IMR-90 (cell line): Measurements from ENCODE around the gene JMJD6. TPM values are rescaled to one million over a fixed set of nuclear protein-coding genes. Genes with fewer than 3 reads are reported as not detected.

ENCODE experiments used
- ATAC-seq: fragments of 200-7000 bp; cut with Tn5 transposase; 2 replicates; pipeline ENCODE4 v1.9.1; 2020; ENCODE audit warnings: low read depth, mild to moderate bottlenecking, moderate library complexity
- BruUV-seq: library from RNA; stranded (reverse); fragments of 400-500 nt; replicated peaks from 2 replicates; lab custom pipeline; 2021; lab: Mats Ljungman, UMichigan
- CTCF ChIA-PET: fragments of 300-600 bp; formaldehyde crosslinking; extraction: SDS; loops from one replicate; lab custom pipeline; 2021; ENCODE audit warnings: antibody characterized with exemption; lab: Yijun Ruan, JAX
- POLR2A ChIA-PET: fragments of 300-600 bp; sonication (Branson Sonifier 250); formaldehyde crosslinking; loops from one replicate; lab custom pipeline; 2022; ENCODE audit warnings: antibody characterized with exemption; ENCODE audit not compliant: unreplicated experiment; lab: Charles Lee
- DNase-seq: peaks from one replicate; pipeline ENCODE4 v3.0.0; 2013
- H2AFZ ChIP-seq: replicated peaks from 2 replicates; pipeline ENCODE3; 2013; ENCODE audit warnings: low read length, mild to moderate bottlenecking; ENCODE audit not compliant: poor library complexity
- H2AK5ac ChIP-seq: 2 replicates; pipeline ENCODE4 v1.6.1; 2013; ENCODE audit warnings: low read depth, low read length, inconsistent platforms
- H2AK9ac ChIP-seq: replicated peaks from 2 replicates; pipeline ENCODE3; 2013; ENCODE audit warnings: mild to moderate bottlenecking, low read depth, low read length, moderate library complexity; ENCODE audit not compliant: poor library complexity
- H2BK120ac ChIP-seq: 2 replicates; pipeline ENCODE4 v1.6.1; 2013; ENCODE audit warnings: low read depth, low read length, inconsistent platforms
- H2BK15ac ChIP-seq: 3 replicates; pipeline ENCODE4 v1.6.1; 2013; ENCODE audit warnings: low read depth, low read length, inconsistent platforms
- H2BK20ac ChIP-seq: 2 replicates; pipeline ENCODE4 v1.6.1; 2013; ENCODE audit warnings: low read depth, mild to moderate bottlenecking, inconsistent platforms, low read length, moderate library complexity
- H2BK5ac ChIP-seq: 2 replicates; pipeline ENCODE4 v1.6.1; 2013; ENCODE audit warnings: mild to moderate bottlenecking, low read depth, low read length, inconsistent platforms; ENCODE audit not compliant: poor library complexity, severe bottlenecking
- H3K14ac ChIP-seq: replicated peaks from 2 replicates; pipeline ENCODE4 v1.6.1; 2013; ENCODE audit warnings: low read depth, low read length, inconsistent platforms
- H3K18ac ChIP-seq: 2 replicates; pipeline ENCODE4 v1.6.1; 2013; ENCODE audit warnings: low read depth, low read length, control low read depth
- H3K23ac ChIP-seq: 2 replicates; pipeline ENCODE4 v1.6.1; 2013; ENCODE audit warnings: low read depth, low read length, inconsistent platforms
- H3K27ac ChIP-seq: 2 replicates; pipeline ENCODE4 v1.5.1; 2013; ENCODE audit warnings: mild to moderate bottlenecking, control low read depth, low read length; ENCODE audit not compliant: insufficient read depth
- H3K27me3 ChIP-seq: 2 replicates; pipeline ENCODE4 v1.6.1; 2013; ENCODE audit warnings: low read length; ENCODE audit not compliant: control insufficient read depth, insufficient read depth
- H3K36me3 ChIP-seq: 2 replicates; pipeline ENCODE4 v1.6.1; 2013; ENCODE audit warnings: low read length, mixed read lengths; ENCODE audit not compliant: control insufficient read depth, insufficient read depth
- H3K4ac ChIP-seq: 2 replicates; pipeline ENCODE4 v1.6.1; 2013; ENCODE audit warnings: low read depth, low read length, inconsistent platforms
- H3K4me1 ChIP-seq: 2 replicates; pipeline ENCODE4 v1.6.1; 2013; ENCODE audit warnings: low read length, mixed read lengths; ENCODE audit not compliant: control insufficient read depth, insufficient read depth
- H3K4me2 ChIP-seq: 2 replicates; pipeline ENCODE4 v1.6.1; 2013; ENCODE audit warnings: low read depth, mild to moderate bottlenecking, control low read depth, low read length, moderate library complexity
- H3K4me3 ChIP-seq: 2 replicates; pipeline ENCODE4 v1.5.1; 2013; ENCODE audit warnings: low read depth, mild to moderate bottlenecking, control low read depth, low read length, moderate library complexity; ENCODE audit not compliant: insufficient read depth
- H3K56ac ChIP-seq: 2 replicates; pipeline ENCODE4 v1.6.1; 2013; ENCODE audit warnings: low read length, inconsistent platforms; ENCODE audit not compliant: insufficient read depth; ENCODE audit errors: extremely low read depth
- H3K79me1 ChIP-seq, 2 experiments: 2 replicates each; pipeline ENCODE4 v1.6.1; 2013; ENCODE audit warnings: low read length in 2 of 2, inconsistent platforms in 1 of 2, low read depth in 1 of 2
- H3K9ac ChIP-seq: 2 replicates; pipeline ENCODE4 v1.6.1; 2013; ENCODE audit warnings: low read depth, low read length, control low read depth
- H3K9me1 ChIP-seq: 2 replicates; pipeline ENCODE4 v1.6.1; 2013; ENCODE audit warnings: low read length, inconsistent platforms; ENCODE audit not compliant: insufficient read depth
- H3K9me3 ChIP-seq: 2 replicates; pipeline ENCODE4 v1.6.1; 2013; ENCODE audit warnings: low read length; ENCODE audit not compliant: control insufficient read depth, insufficient read depth
- H4K20me1 ChIP-seq: 2 replicates; pipeline ENCODE4 v1.6.1; 2013; ENCODE audit warnings: low read length, inconsistent platforms; ENCODE audit not compliant: insufficient read depth
- H4K5ac ChIP-seq: 2 replicates; pipeline ENCODE4 v1.6.1; 2013; ENCODE audit warnings: mild to moderate bottlenecking, low read depth, low read length, control low read depth
- H4K8ac ChIP-seq, 2 experiments: 2 replicates each; pipeline ENCODE4 v1.6.1; 2013; ENCODE audit warnings: low read depth in 2 of 2, low read length in 2 of 2, control low read depth in 1 of 2, inconsistent platforms in 1 of 2
- H4K91ac ChIP-seq: 2 replicates; pipeline ENCODE4 v1.6.1; 2013; ENCODE audit warnings: low read depth, low read length, inconsistent platforms; ENCODE audit not compliant: insufficient read depth
- NFE2L2 ChIP-seq: fragments of 150-350 bp; IDR thresholded peaks from 2 replicates; pipeline ENCODE4 v1.6.1; 2016; ENCODE audit warnings: low read depth, mild to moderate bottlenecking, low read length
- POLR2A ChIP-seq: IDR thresholded peaks from 2 replicates; pipeline ENCODE4 v1.6.1; 2012; ENCODE audit warnings: mild to moderate bottlenecking, low read depth, low read length
- WGBS, 2 experiments: methylation state at CpG; one replicate each; pipeline versions ENCODE4 v1.1.5 to v1.1.7; 2013; ENCODE audit warnings: missing lambda C conversion rate in 2 of 2; ENCODE audit not compliant: insufficient read length in 1 of 2; ENCODE audit errors: extremely low coverage in 2 of 2; 5-methylcytosine and 5-hydroxymethylcytosine counted together
- dilution Hi-C: fragments of 300-500 bp; cut with HindIII; formaldehyde crosslinking; loops from one replicate; pipeline ENCODE4 v1.14.3; 2018; ENCODE audit warnings: low sequenced_read_pairs; ENCODE audit not compliant: unreplicated experiment
- in situ Hi-C: fragments of 300-500 bp; cut with MboI; formaldehyde crosslinking; loops from 3 replicates; pipeline ENCODE4 v1.14.3; 2019; ENCODE audit warnings: low sequenced_read_pairs, inconsistent platforms, mixed read lengths
- intact Hi-C: fragments of 100-400 bp; cut with micrococcal nuclease; formaldehyde crosslinking; loops from 2 replicates; pipeline ENCODE4 v1.10.0; 2022
- polyA plus RNA-seq, 3 experiments: library from polyadenylated mRNA; depleted of rRNA; stranded (reverse); fragments of >200 nt; gene quantifications; 2 replicates each; pipeline ENCODE4 v1.2.3, GENCODE V29; 2012; ENCODE audit warnings: low replicate concordance in 1 of 3
- total RNA-seq: library from RNA; depleted of rRNA; stranded (reverse); fragments of >200 nt; gene quantifications from 2 replicates; pipeline ENCODE4 v1.2.3, GENCODE V29; 2012

JMJD6 gene
- total and polyA plus RNA-seq, 2 of the 4 experiments (the other 2 are of a cell fraction): 24.4 to 33.7 TPM

DNA sequence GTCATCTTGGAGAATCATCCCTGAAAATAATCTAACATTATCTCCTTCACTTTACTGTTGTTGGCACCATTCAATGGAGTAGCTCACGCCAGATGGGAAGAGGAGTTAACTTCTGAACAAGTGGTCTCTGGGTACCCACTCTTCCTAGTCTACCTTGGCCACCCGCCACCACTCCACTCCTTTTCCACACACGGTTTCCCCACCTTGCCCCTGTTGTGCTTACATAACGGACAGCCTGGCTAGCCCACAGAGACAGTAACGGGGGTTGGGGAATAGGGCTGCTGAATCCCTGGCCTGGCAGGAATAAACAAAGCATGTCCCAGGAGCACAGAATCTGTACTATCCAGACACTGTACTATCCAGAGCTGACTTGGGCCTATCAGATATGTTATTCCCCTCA, 12.1 kb downstream of the JMJD6 start:
- dilution Hi-C loops: no loop called here
- peaks cover 7% of the 10 kb centered on the region for H3K9me1 ChIP-seq
- H3K27me3 ChIP-seq: no peaks in the 10 kb centered on the region
- no peak overlapping the region for H3K4ac ChIP-seq
- H3K9me3 ChIP-seq: no peaks in the 10 kb centered on the region
- H3K18ac ChIP-seq: no peak overlapping the region
- H2BK5ac ChIP-seq: no peak overlapping the region
- no peak for ATAC-seq
- no peak overlapping the region for H3K4me3 ChIP-seq
- H3K23ac ChIP-seq: no peak overlapping the region
- intact Hi-C loops: loop anchor here (2.0 kb wide), 1 partner anchor 192 kb away; no protein-coding TSS in a partner anchor
- no peak overlapping the region for H4K8ac ChIP-seq
- H3K27ac ChIP-seq: no peak overlapping the region
- in situ Hi-C loops: no loop called here
- H4K91ac ChIP-seq: no peak overlapping the region; the same call in 1 of the 2 replicates
- TF ChIP-seq POLR2A (peak; percentile 41; the same call in 1 of the 2 replicates), NFE2L2 (no peak)
- no peak overlapping the region for H3K56ac ChIP-seq
- no TSS peak for BruUV-seq
- no peak for DNase-seq
- no peak overlapping the region for H2AFZ ChIP-seq
- H2AK5ac ChIP-seq: no peak overlapping the region; the same call in 1 of the 2 replicates
- no peak overlapping the region for H4K5ac ChIP-seq
- H3K4me1 ChIP-seq: peaks cover 18% of the 10 kb centered on the region
- H2BK15ac ChIP-seq: no peak overlapping the region
- peaks cover 45% of the 10 kb centered on the region for H4K20me1 ChIP-seq
- ChIA-PET POLR2A (no interaction called here), CTCF (interaction anchor here (0.5 to 1.4 kb wide), 7 partner anchors 17 to 362 kb away, joined by 3 to 5 read pairs (median 3); no protein-coding TSS in a partner anchor)
- H2AK9ac ChIP-seq: no peak overlapping the region
- peaks cover 33 to 77% of the 10 kb centered on the region in 2 experiments for H3K79me1 ChIP-seq
- no peak overlapping the region for H3K9ac ChIP-seq
- H3K4me2 ChIP-seq: no peak overlapping the region
- WGBS, 2 experiments: no CpG with 5 or more reads among the region's 5 CpGs
- no peak overlapping the region for H2BK120ac ChIP-seq
- peaks cover 28% of the 10 kb centered on the region for H3K36me3 ChIP-seq
- H3K14ac ChIP-seq: no peak overlapping the region
- H2BK20ac ChIP-seq: 0 out of 2 replicates have a peak overlapping the region, but pooled peaks have one; percentile 13
